GM15510 (cell line): ENCODE data around the gene SOX30.

Experiments used
- POLR2A ChIP-seq: IDR thresholded peaks from 3 replicates; pipeline ENCODE4 v1.6.1; 2011; ENCODE audit warnings: borderline replicate concordance; ENCODE audit not compliant: insufficient read length; ENCODE audit errors: extremely low read depth

SOX30 gene

DNA sequence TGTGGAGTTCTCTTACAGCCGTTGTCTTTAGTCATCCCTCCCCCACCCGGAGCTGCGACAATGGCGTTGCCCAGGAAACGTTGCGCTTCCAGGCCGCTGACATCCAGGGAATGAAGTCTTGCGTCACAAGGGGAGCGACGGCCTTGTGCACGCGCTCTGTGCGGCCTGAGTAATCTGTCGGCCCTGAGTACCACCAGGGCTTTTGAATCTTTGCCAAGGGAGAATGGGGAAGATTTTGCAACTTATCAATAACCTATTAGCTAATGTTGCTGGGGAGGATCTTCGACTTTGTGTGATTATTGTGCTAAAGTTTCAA, at the start of gene SOX30:
TSS of gene SOX30 (minus strand) at position 62 of the 316 bp plus-strand sequence. CDS start 360 bp downstream, outside the sequence.
- TF ChIP-seq POLR2A = no peak

DNA sequence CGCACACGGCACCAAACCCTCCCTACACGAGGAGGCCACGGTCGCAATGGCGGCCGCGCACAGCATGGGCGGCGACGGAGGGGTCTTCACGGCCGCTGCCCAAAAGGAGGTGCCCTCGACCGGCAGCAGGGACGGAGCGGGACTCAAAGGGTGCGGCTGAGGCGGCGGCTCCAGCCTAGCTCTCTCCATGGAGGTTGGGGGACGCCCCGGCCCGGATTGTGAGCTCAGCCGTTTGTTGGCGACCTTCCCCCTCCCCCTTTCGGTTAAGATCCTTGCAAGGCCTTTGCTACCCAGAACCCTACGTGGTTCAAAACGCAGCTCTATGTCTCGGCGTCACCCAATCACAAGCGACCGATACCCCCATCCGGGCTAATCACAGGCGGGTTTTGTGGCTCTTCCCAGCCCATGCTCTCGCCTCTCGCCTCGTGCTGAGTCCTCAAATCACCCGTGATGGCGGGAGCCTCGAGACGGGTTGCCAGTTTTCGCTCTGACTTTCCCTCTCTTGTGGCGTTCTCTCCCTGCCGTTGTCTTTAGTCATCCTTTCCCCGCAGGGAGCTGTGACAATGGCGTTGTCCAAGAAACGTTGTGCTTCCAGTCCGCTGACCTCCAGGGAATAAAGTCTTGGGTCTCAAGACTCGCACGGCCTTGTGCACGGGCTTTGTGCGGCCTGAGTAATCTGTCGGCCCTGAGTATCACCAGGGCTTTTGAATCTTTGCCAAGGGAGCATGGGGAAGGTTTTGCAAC, 38.6 kb upstream of the SOX30 start:
- TF ChIP-seq POLR2A = no peak

DNA sequence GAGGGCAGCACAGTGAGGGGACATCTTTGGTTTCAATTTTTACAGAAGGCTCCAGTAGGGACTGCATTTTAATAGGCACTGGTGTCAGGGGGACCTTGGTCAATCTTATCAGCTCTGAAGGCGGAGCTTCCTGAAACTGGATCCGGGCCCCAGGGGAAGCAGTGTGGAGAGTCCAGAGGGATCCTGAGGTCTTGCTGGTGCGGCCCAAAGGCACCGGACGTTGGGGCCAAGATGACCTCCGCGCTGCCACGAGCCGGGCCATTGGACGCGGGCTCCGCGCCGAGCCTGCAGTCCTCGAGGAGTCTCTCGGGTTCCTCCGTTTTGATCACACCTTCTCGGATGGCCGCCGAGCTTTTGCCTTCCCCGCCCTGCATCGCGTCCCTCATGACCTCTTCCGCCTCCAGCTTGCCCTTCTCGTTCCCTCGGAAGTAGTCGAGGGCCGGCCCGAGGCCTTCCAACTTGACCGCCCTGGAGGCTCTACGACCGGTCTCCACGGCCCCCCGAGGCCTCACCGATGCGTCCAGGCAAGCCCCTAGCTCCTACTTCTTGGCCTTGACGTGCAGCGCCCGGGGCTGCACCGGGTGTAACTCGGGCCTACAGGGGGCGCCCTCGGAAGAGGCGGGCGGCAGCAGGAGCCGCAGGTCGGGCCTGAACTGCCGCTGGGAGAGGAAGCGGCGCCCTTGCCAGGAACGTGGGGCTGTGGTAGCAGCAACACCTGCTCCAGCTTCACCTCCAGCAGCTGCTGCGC, 37.9 kb upstream of the SOX30 start:
- TF ChIP-seq POLR2A = no peak

DNA sequence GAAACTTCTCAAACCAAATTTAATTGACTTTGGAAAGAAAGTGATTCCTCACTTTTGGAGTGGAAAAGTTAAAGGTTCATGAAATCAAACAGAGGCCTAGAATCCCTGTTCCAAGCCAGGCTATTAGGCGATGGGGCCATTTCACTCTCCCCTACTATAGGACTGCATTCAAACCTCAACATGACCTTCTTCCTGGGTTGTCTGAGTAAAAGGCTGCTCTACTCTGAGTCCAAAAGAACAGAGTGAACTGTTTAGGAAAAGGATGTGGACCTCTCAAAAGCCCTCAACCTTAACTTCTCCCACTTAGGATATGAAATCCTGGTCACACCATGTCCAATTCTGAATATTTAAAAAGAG, 34.9 kb upstream of the SOX30 start:
- TF ChIP-seq POLR2A = no peak

DNA sequence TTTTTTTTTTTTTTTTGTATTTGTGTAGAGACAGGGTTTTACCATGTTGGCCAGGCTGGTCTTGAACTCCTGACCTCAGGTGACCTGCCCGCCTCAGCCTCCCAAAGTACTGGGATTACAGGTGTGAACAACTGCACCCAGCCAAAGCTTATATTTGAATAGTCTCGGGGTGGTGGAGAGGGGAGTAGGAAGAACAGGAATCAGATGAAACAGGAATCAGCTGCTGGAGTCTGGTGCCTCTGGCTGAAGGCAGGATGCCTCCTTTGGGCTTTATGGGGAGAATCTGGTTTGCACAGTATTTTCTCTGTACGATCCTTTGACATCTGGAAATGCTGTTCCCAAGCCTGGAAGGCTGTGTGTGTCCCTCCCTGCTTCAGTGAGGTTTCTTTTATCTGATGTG, 30.0 kb upstream of the SOX30 start:
- TF ChIP-seq POLR2A = no peak

DNA sequence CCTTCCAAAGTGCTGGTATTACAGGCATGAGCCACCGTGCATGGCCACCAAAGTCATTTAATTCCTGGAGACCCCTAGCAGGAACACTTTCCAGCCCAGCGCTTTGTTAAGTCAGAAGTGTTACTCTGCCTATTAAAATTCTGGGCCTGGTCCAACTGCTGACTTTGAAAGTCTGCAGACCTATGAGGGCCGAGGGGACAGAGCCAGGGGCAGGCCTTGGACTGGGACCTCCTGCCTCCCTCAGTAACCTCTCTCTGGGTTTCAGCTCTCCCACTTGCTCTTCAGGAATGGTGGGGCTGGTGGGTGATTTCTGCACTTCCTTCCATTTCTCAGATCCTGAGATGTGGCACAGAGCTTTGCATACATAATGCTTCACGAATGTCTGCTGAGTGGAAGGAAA, 28.8 kb upstream of the SOX30 start:
- TF ChIP-seq POLR2A = no peak

DNA sequence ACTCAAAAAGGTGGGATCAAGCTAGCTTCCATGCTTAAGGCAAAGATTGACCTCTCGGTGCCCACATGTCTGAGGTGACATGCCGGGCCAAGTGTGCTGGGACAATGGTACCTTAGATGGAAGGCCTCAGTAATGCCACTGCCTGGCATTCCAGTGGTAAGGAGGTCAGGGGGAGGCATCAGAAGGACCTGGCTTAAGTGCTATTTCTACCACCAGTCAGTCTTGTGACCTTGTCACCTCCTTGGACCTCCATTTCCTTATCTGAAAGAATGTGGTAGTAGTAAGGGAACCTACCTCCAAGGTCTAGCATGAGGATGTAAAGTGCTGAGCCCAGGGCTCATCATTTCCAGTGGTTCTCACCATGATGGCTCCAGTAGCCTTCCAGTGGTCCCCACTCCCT, 28.0 kb upstream of the SOX30 start:
- no peak for TF ChIP-seq POLR2A

DNA sequence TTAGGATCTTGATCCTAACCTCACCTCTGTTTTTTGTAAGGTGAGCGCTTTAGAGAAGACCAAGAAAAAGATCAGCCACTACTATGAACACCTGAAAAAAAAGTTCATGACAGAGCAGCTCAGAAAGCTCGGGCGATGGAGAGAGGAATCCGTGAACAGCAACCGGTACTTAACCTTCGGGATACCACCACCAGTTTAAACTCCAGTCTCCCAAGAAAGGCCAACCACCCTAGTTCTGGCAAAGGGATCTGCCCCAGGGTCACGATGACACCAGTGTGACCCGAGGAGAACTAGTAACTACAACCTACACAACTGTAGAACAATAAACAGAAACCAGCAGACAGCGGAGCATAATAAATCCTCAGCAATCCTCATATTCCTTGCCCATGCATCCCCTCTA, 27.6 kb upstream of the SOX30 start:
- no peak for TF ChIP-seq POLR2A

DNA sequence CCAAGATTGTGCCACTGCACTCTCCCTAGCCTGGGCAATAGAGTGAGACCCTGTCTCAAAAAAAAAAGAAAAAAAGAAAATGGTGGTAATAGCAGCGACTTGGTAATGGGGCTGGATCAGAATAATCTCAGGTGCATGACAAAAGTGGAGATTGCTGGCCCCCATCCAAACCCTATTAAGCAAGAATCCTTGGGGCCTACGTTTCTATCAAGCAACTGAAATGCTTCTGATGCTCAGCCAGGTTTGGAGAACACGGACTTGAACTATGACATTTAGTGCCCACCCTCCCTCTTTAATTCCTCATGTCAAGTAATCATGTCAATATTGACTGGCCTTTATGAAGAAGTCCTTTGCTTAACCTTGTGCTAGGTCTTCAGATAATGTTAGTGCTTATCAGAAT, 25.7 kb upstream of the SOX30 start:
- TF ChIP-seq POLR2A = no peak

DNA sequence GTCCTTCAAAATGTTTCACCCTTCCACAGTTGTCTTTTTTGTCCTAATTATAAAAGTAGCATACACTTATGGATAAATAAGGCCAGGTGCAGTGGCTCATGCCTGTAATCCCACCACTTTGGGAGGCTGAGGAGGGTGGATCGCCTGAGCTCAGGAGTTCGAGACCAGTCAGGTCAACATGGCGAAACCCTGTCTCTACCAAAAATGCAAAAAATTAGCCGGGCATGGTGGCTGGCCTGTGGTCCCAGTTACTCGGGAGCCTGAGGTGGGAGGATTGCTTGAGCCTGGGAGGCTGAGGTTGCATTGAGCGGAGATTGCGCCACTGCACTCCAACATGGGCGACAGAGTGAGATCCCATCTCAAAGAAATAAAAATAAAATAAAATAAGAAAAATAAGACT, 20.7 kb upstream of the SOX30 start:
- TF ChIP-seq POLR2A = no peak

DNA sequence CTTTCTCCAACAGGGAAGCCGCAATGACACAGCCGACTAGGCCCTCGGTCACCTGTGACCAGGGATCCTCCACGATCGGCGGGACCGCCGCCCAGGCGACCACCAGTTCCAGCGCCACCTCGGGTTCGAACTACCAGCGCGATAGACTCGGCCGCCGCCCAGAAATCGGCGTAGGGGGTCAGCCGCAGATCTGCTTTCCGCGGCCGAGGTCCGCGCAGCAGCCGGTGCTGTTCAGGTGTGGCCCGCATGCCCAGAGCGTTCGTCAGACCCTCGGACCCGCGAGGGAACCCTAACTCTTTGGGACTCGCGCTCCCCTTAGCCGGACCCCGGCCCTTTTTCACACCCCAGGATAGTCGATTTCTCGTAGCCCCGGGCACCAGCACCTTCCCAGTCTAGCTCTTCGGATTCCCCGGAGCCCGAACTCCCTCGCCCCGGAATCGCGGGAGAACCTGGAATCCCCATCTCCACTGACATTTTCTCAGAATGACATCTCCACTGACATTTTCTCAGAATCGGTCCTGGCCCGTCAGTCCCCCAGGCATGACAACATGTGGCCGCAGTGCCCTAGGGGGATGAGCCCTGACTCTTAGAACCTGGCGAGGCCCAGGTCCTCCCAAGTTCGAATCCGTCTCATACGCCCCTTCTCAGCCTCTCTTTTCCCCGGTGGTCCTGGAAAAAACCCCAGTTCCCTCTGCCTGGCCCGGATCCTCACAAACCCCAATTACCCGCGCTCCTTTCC, 19.5 kb upstream of the SOX30 start:
- no peak for TF ChIP-seq POLR2A

DNA sequence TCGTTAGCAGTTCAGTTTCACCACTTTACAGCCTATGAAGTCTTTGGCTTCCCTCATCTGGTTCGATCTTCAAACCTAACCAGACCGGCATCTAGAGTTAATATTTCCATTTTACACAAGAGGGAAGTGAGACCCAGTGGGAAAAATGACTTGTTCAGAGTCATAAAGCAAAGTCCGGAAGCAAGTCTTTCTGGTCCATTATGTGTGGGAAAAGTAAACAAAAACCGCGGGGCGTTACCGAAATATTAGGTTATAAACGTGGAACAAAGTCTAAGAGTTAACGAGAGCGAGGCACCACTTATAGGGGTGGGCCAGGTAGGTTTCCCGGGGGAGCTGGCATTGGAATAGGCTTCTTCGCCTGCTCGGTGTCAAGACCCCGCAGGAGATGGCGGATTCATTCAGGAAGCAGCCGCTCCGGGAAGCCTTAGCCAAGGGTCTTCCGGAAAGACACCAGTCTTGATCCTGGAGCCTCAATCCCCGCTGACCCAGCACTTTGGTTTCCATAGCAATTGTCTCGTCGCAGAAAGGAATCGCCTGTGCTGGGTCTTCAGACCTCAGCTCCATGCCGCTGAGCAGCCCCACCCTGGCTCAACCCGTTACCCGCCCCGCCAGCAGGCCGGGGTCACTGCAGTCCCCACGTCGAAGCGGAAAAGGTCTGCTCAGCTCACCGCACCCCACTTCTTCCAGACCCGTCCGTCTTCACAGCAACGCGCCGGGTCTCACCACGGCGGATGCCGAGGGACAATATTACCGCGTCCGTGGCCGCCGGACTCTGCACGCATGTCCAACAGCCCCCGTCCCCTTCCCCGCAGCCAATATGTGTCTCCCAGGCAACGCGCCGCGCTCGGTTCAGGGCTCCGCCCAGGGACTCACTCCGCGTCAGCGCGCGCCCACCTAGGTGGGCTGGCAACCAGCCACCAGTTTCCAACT, 18.7 kb upstream of the SOX30 start, which contains the start of gene C5orf52:
TSS of gene C5orf52 (plus strand) at position 872 of the 930 bp plus-strand sequence. CDS start 82 bp downstream, outside the sequence.
- no peak for TF ChIP-seq POLR2A

DNA sequence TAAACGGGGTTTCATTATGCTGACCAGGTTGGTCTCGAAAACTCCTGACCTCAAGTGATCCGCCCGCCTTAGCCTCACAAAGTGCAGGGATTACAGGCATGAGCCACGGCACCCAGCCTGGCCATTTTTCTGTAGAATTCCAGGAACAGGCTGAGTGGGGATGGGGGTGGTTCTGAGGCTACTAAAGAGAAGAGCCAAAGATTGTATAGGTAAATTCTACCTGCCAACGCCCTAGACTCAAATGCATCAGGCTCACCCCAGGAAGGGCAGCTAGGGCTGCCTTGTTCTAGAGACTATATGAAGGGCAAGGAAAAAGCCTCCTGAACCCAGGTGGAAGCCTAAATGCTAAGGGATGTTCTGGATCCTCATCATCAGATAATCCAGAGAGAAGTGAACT, 17.5 kb upstream of the SOX30 start:
- no peak for TF ChIP-seq POLR2A

DNA sequence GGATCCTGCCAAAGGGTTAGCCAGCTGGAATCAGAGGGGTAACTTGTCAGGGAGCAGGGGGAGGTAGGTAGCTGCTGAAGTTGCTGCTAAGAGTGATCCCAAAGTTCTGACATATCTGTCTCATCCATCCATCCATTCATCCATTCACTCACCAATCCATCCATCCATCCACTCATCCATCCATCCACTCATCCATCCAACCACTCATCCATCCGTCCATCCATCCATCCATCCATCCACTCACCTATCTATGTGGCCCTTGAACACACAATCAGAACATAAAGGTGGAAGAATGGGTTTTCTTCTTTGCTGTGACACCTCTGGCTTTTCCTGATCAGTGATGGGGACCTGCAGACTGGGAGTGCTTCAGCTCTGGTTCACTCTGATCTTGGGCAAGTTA, 16.1 kb upstream of the SOX30 start:
- TF ChIP-seq POLR2A = no peak

DNA sequence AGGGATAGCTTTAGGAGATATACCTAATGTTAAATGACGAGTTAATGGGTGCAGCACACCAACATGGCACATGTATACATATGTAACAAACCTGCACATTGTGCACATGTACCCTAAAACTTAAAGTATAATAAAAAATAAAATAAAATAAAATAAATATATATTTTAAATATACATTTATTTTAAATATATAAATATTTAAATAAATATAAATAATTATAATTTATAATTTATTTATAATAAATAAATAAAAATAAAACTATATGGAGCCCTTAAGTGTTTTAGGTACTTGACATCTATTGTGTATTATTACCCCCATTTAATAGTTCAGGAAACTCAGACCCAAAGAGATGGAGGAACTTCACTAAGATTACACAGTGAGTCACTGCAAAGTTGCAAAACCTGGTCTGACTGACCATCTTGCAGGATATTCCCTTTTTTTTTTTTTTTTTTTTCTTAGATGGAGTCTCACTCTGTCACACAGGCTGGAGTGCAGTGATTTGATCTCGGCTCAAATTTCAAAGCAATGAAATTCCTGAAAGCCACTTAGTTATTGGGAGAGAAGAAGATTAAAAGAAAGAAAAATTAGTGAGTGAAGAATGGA, 13.3 kb upstream of the SOX30 start:
- no peak for TF ChIP-seq POLR2A
